Brain microvascular endothelial cell (primary cell): ENCODE results near the gene FER1L5.

ENCODE experiments used
- DNase-seq: peaks from one replicate; pipeline ENCODE4 v3.0.0-alpha.2; 2020
- H3K27ac ChIP-seq: fragments of 250-450 bp; sonication (Bioruptor Pico); 2 replicates; pipeline ENCODE4 v1.5.1; 2020; ENCODE audit warnings: mild to moderate bottlenecking, moderate library complexity
- H3K27me3 ChIP-seq: fragments of 250-450 bp; sonication (Bioruptor Pico); replicated peaks from 2 replicates; pipeline ENCODE4 v1.5.1; 2020; ENCODE audit warnings: mild to moderate bottlenecking
- H3K36me3 ChIP-seq: fragments of 250-450 bp; sonication (Bioruptor Pico); replicated peaks from 2 replicates; pipeline ENCODE4 v1.5.1; 2020; ENCODE audit warnings: mild to moderate bottlenecking
- H3K4me3 ChIP-seq: 2 replicates; pipeline ENCODE4 v1.5.1; 2011; ENCODE audit warnings: low read depth, mild to moderate bottlenecking, control low read depth, low read length, moderate library complexity
- CTCF ChIP-seq: IDR thresholded peaks from 2 replicates; pipeline ENCODE4 v1.5.1; 2011; ENCODE audit warnings: low read depth, mild to moderate bottlenecking, moderate library complexity, low read length, control low read depth, inconsistent platforms; ENCODE audit errors: missing control alignments
- in situ Hi-C: cut with HindIII; loops from 2 replicates; pipeline ENCODE4 v1.10.0; 2017; ENCODE audit warnings: low sequenced_read_pairs, low pct_ligation_motif_present

FER1L5 gene

GRCh38 chr2:96702098-96702785, 59.7 kb downstream of the FER1L5 start:
- DNase-seq = no peak
- H3K36me3 ChIP-seq = peaks cover 11% of the 10 kb centered on the region
- H3K27me3 ChIP-seq = no peaks in the 10 kb centered on the region
- in situ Hi-C loops = no loop called here
- no peak for TF ChIP-seq CTCF
- no peak overlapping the region for H3K4me3 ChIP-seq
- no peak overlapping the region for H3K27ac ChIP-seq

GRCh38 chr2:96703021-96703751, 60.6 kb downstream of the FER1L5 start:
- Histone ChIP-seq H3K36me3 (peaks cover 15% of the 10 kb centered on the region), H3K27ac (no peak overlapping the region), H3K4me3 (no peak overlapping the region), H3K27me3 (no peaks in the 10 kb centered on the region)
- TF ChIP-seq CTCF = no peak
- in situ Hi-C loops = no loop called here
- DNase-seq = no peak

GRCh38 chr2:96710985-96711384, 68.4 kb downstream of the FER1L5 start:
- Histone ChIP-seq H3K27ac (no peak overlapping the region), H3K27me3 (no peaks in the 10 kb centered on the region), H3K36me3 (peaks cover 42% of the 10 kb centered on the region), H3K4me3 (no peak overlapping the region)
- no peak for TF ChIP-seq CTCF
- no peak for DNase-seq
- in situ Hi-C loops = no loop called here

GRCh38 chr2:96715658-96716057, 73.1 kb downstream of the FER1L5 start:
- Histone ChIP-seq H3K4me3 (no peak overlapping the region), H3K36me3 (peaks cover 7% of the 10 kb centered on the region), H3K27ac (no peak overlapping the region), H3K27me3 (no peaks in the 10 kb centered on the region)
- no peak for TF ChIP-seq CTCF
- in situ Hi-C loops = no loop called here
- DNase-seq = no peak

GRCh38 chr2:96716388-96716787, 73.8 kb downstream of the FER1L5 start:
- TF ChIP-seq CTCF = no peak
- in situ Hi-C loops = no loop called here
- H3K27me3 ChIP-seq = no peaks in the 10 kb centered on the region
- no peak overlapping the region for H3K4me3 ChIP-seq
- H3K27ac ChIP-seq = no peak overlapping the region
- no peaks in the 10 kb centered on the region for H3K36me3 ChIP-seq
- no peak for DNase-seq
